Endothelial cell of hepatic sinusoid (primary cell): ENCODE data around the gene RNF10.
"Not testable (repeated sequence)": the region's sequence is repeated elsewhere in the genome, so short reads cannot be mapped to it uniquely, and the experiment has no call there.

Experiments
- in situ Hi-C: cut with HindIII; loops from 2 replicates; pipeline ENCODE4 v1.10.0; 2017; ENCODE audit warnings: low sequenced_read_pairs

RNF10 gene

DNA sequence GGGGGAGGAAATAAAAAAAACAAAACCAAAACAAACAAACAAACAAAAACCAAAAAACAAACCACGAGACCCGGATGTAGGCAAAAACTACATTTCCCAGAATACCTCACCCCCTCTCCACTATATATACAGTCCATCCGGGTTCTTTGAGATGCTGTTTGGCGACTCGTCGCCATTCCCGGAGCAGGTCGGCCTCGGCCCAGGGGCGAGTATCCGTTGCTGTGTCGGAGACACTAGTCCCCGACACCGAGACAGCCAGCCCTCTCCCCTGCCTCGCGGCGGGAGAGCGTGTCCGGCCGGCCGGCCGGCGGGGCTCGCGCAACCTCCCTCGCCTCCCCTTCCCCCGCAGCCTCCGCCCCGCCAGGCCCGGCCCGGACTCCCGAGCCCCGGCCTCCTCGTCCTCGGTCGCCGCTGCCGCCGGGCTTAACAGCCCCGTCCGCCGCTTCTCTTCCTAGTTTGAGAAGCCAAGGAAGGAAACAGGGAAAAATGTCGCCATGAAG lies at the start of gene RNF10:
Gene RNF10 (plus strand): TSS at position 154 of the 500 bp plus-strand sequence. CDS start 456 bp downstream, outside the sequence.
- in situ Hi-C loops = no loop called here

DNA sequence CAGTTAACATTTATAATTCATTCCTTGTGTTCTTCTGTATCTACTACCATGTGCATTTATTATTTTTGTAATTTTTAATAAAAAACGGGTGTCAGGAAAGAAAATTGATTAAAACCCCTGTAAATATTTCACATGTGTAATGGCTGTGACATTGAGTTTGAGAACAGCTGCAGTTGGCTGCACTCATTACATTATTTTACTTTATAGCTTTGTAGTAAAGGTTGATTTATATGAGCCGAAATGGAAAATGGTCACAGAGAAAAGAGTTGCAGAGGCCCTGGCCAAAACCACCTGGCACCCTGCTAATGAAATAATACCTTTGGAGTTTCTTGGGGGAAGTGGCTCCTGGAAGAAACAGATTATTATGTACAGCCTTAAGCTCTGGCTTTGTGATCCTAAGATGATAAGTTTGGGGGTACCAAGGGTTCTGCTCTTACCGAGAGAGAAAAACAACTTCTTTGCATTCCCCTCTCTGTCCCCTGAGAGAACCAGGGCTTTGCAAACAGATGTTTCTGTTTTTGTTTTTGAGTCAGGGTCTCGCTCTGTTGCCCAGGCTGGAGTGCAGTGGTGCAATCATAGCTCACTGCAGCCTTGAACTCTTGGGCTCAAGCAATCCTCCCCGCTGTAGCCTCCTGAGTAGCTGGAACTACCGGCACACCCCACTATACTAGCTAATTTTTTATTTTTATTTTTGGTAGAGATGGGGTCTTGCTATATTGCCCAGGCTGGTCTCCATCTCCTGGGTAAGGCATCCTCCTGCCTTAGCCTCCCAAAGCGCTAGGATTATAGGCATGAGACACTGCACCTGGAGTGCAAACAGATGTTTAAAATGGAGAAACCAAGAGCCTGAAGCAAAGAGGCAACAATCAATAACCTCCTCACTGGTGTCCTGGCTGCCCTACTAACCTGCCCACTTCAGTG lies 47.9 kb upstream of the RNF10 start:
- in situ Hi-C loops = no loop called here

DNA sequence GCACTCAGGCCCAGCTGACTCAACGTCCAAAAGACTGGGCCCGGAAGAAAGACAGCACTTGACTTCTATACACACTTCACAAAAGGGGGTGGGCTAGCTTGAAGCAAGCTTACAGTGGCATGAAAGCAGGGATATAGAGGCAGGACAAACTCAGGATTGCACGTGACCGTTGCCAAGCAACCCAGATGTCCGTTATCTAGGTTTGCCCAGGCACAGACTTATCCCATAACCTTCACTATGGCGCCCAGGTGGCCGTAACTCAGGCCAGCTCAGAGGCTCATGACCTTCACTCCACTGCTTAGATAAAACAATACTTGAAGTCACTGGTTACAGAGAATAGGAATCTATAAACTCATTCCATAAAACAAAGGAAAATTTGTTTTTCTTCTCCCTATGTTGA lies 46.6 kb upstream of the RNF10 start:
- in situ Hi-C loops = not testable (repeated sequence)

- in situ Hi-C loops = no loop called here
Measured at GRCh38 chr12:120488057-120488640, 46.0 kb upstream of the RNF10 start.

DNA sequence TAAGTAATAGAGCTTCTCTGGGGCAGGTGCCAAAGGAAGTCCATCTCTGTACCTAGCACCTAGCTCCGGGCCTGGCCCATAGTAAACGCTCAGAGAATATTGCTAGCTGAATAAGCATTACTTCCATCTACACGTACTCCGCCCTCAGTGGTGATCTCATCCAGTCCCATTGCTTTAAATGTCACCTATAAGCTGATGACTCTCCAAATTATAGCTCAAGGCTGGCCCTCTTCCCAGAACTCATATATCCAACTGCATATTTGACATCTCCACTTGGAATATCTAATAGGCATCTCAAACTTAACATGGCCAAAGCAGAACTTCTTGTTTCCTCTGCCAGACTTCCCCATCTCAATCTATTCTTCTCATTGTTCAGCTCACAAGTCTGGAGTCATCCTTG lies 45.1 kb upstream of the RNF10 start:
- in situ Hi-C loops = no loop called here

- in situ Hi-C loops = loop anchor here (5.0 to 10.0 kb wide), 2 partner anchors 92 to 1474 kb away; partner anchors contain the start of gene POP5
Measured at GRCh38 chr12:120490325-120490724, 43.8 kb upstream of the RNF10 start.

DNA sequence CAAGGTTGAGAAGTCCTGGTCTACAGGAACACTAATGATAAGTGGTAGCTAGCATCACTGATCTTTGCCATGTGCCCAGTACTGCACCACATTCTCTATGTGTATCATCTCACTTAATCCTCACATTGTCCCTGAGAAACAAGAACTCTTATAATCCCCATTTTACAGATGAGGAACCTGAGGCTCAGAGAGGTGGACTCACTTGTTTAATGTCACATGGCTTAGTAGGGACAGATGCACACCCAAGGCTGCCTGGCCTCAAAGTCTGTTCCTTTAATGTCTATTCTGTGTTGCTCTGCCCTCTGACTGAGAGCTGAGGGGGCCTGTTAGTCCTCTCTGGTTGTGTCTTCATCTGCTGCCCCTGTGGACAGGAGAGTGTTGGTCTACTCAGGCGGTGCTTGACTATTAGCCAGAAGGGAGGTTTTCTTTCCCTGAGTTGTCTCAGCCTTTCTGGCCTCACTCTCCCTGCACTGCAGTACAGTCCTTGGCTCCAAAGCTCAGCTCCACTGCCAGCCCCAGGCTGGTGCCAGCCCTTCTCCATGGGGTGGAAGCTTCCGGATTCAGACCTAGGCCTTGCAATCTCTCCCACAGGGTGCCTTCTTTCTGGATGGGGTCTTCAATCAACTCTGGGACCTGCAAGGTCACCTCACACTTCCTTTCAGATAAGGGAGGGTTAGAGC lies 43.2 kb upstream of the RNF10 start:
- in situ Hi-C loops = loop anchor here (5.0 to 10.0 kb wide), 2 partner anchors 91 to 1474 kb away; partner anchors contain the start of gene POP5

DNA sequence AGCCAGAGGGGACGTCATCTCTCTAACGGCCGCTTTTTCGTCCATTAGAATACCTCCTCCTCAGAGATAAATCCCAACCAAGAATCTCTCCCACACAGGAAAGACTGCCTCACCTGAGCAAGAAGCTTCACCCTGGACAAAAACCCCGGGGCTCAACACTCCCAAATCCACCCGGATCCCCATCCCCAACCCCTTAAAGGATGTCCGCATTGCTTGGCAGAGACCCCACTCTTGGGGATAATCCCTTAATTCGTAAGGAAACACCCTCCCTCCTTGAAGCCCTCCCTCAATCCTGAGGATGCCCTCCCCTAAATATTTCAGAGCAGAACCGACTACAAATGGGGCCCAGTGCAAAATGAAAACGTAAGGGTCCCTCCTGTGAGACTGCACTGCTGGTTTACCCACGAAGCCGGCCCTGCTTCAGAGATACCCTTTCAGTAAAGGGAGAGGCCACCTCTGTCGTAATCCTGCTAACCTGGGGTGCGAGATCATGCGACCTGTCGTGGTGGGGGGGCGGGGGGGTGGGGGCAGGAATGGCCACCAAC lies 38.9 kb upstream of the RNF10 start:
- in situ Hi-C loops = loop anchor here (5.0 to 10.0 kb wide), 2 partner anchors 42 to 1470 kb away; no protein-coding TSS in a partner anchor

- in situ Hi-C loops = loop anchor here (5.0 to 10.0 kb wide), 2 partner anchors 41 to 1469 kb away; no protein-coding TSS in a partner anchor
Measured at GRCh38 chr12:120495731-120496412, 38.3 kb upstream of the RNF10 start, which contains the start of gene DYNLL1. DYNLL1 (plus strand) TSS chr12:120496113; CDS start chr12:120496422, 309 bp downstream.

DNA sequence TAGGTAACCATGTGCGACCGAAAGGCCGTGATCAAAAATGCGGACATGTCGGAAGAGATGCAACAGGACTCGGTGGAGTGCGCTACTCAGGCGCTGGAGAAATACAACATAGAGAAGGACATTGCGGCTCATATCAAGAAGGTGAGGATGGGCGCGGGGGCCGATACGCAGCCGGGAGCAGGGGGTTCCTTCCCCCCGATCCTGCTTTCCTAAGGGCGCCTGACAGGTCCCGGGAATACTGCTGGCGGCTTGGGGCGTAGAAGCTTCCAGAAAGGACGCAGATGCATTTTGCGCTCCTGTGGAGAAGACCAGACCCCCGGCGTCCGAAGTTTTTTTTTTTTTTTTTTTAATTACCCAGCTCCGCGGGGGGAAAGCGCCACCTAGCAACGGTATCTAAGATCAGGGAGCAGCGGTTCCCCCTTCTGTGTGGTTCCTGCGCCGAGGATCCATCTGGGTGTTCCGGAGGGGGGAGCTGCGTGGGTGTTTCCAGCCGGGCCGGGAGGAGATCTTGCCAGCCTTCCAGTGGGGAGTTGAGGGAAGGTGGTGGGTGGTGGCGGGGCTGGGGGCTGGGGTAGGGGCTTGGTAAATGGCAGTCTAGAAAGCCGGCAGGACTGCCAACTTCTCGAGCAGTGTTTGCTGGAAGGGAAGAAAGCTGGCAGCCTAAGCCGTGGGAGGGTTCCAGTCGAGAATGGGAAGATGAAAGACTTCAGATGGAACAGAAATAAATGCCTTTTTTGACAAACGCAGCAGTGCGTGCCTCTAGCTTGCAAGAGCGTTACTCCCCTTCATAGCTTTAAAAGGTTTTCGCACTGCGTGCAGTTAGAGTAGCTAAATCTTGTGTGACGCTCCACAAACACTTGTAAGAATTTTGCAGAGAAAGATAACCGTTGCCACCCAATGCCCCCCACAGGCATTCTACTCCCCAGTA lies 37.5 kb upstream of the RNF10 start:
- in situ Hi-C loops = loop anchor here (5.0 to 10.0 kb wide), 2 partner anchors 41 to 1468 kb away; no protein-coding TSS in a partner anchor

GRCh38 chr12:120497524-120498150 lies 36.5 kb upstream of the RNF10 start:
- in situ Hi-C loops = loop anchor here (5.0 to 10.0 kb wide), 2 partner anchors 40 to 1467 kb away; no protein-coding TSS in a partner anchor

- in situ Hi-C loops = loop anchor here (5.0 to 10.0 kb wide), 2 partner anchors 38 to 1466 kb away; no protein-coding TSS in a partner anchor
Measured at GRCh38 chr12:120498870-120499515, 35.2 kb upstream of the RNF10 start.

GRCh38 chr12:120500581-120500980 lies 33.6 kb upstream of the RNF10 start:
- in situ Hi-C loops = no loop called here

- in situ Hi-C loops = no loop called here
Measured at GRCh38 chr12:120504587-120504986, 29.6 kb upstream of the RNF10 start.

GRCh38 chr12:120508537-120508936 lies 25.6 kb upstream of the RNF10 start:
- in situ Hi-C loops = no loop called here

DNA sequence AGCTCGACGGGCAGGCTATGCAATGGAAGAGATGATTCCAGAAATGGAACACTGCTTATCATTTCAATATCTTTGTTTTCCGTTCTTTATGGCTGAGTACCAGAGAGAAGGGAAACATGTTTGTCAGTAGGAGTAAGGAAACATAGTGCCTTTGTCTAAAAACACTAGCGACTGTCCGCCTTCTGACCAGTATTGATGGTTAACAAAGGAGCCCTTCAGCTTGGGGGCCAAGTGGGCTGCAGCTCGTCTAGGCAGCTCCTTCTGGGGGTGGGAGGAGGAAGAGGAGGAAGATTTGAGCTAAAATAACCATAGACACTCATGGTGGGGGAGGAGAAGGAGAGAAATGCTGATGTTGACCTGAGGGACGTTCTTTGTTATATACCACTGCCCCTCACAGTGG lies 20.2 kb upstream of the RNF10 start:
- in situ Hi-C loops = no loop called here

DNA sequence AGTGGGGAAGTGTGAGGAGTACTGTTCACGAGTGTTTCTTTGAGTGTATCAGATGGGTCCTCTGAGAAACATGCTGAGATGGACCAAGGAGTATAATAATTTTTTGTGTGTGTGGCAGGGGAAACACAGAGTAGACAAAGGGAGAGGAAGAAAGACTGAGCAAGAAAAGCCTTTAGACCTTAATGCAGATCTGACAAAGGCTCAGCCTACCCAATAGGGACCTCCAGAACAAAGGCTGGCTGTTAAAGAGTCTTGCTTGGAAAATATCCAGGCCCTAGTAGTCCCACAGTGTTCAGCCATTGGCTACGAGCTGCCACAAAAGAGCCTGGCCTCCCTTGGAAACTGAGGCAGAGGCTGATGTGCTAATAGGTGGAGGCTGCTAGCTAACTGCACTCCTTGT lies 18.7 kb upstream of the RNF10 start:
- in situ Hi-C loops = no loop called here

DNA sequence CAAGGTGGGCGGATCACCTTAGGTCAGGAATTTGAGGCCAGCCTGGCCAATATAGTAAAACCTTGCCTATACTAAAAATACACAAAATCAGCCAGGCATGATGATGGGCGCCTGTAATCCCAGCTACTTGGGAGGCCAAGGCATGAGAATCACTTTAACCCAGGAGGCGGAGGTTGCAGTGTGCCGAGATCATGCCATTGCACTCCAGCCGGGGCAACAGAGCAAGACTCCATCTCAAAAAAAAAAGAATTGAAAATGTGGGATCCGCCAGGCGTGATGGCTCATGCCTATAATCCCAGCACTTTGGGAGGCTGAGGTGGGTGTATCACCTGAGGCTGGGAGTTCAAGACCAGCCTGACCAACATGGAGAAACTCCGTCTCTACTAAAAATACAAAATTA lies 14.8 kb upstream of the RNF10 start:
- in situ Hi-C loops = not testable (repeated sequence)
